Panc1 (cell line): ENCODE results near the gene HRCT1. TPM values are rescaled to one million over a fixed set of nuclear protein-coding genes. Genes with fewer than 3 reads are reported as not detected.

Experiments
- ATAC-seq: fragments of 200-7000 bp; cut with Tn5 transposase; 2 replicates; pipeline ENCODE4 v1.9.1; 2020; ENCODE audit warnings: mild to moderate bottlenecking, moderate library complexity
- BruUV-seq: library from RNA; stranded (reverse); fragments of 400-500 nt; replicated peaks from 2 replicates; lab custom pipeline; 2021; lab: Mats Ljungman, UMichigan
- CTCF ChIA-PET: fragments of 300-600 bp; sonication (Branson Sonifier 250); formaldehyde crosslinking; loops from one replicate; lab custom pipeline; 2022; ENCODE audit warnings: antibody characterized with exemption; lab: Charles Lee
- POLR2A ChIA-PET: fragments of 300-600 bp; sonication (Branson Sonifier 250); formaldehyde crosslinking; loops from one replicate; lab custom pipeline; 2022; ENCODE audit warnings: antibody characterized with exemption; lab: Charles Lee
- DNase-seq: peaks from one replicate; pipeline ENCODE4 v3.0.0-alpha.2; 2010; ENCODE audit warnings: low read depth, low spot score
- H3K27ac ChIP-seq: 2 replicates; pipeline ENCODE4 v1.5.1; 2011; ENCODE audit warnings: mild to moderate bottlenecking, low read length, inconsistent platforms
- H3K27me3 ChIP-seq: fragments of 200-500 bp; sonication (Bioruptor generic); 2 replicates; pipeline ENCODE4 v1.6.0; 2014; ENCODE audit warnings: low read length, inconsistent platforms; ENCODE audit not compliant: control insufficient read depth, insufficient read depth
- H3K36me3 ChIP-seq: fragments of 200-500 bp; sonication (Bioruptor generic); 2 replicates; pipeline ENCODE4 v1.5.1; 2014; ENCODE audit warnings: inconsistent platforms, mild to moderate bottlenecking, low read length, moderate library complexity; ENCODE audit not compliant: control insufficient read depth, insufficient read depth
- H3K4me1 ChIP-seq: 2 replicates; pipeline ENCODE4 v1.5.1; 2011; ENCODE audit warnings: inconsistent platforms, mild to moderate bottlenecking, low read length, moderate library complexity; ENCODE audit not compliant: control insufficient read depth, insufficient read depth
- H3K4me3 ChIP-seq, 2 experiments: 2 replicates each; pipeline ENCODE4 v1.5.1; 2011 to 2012; ENCODE audit warnings: low read depth in 2 of 2, low read length in 2 of 2, mild to moderate bottlenecking in 2 of 2, inconsistent platforms in 1 of 2, moderate library complexity in 1 of 2
- H3K9me3 ChIP-seq: fragments of 200-500 bp; sonication (Bioruptor generic); 2 replicates; pipeline ENCODE4 v1.5.1; 2014; ENCODE audit warnings: low read depth, mild to moderate bottlenecking, inconsistent platforms, low read length, moderate library complexity; ENCODE audit not compliant: control insufficient read depth, insufficient read depth
- POLR2AphosphoS5 ChIP-seq: IDR thresholded peaks from 2 replicates; pipeline ENCODE4 v1.6.1; 2012; ENCODE audit warnings: mild to moderate bottlenecking, low read depth, low read length, moderate library complexity
- SIN3A ChIP-seq: IDR thresholded peaks from 2 replicates; pipeline ENCODE4 v1.6.1; 2012; ENCODE audit warnings: low read depth, mild to moderate bottlenecking, low read length, moderate library complexity, borderline replicate concordance; ENCODE audit not compliant: insufficient read depth
- TCF7L2 ChIP-seq: IDR thresholded peaks from 2 replicates; pipeline ENCODE4 v1.6.1; 2011; ENCODE audit warnings: mild to moderate bottlenecking, low read depth, low read length, inconsistent platforms
- in situ Hi-C: cut with HindIII; loops from 2 replicates; pipeline ENCODE4 v1.10.0; 2016; ENCODE audit warnings: low sequenced_read_pairs, low pct_unique_long_range_greater_than_20kb
- intact Hi-C: fragments of 100-400 bp; cut with micrococcal nuclease; formaldehyde crosslinking; loops from one replicate; pipeline ENCODE4 v1.10.0; 2022; ENCODE audit not compliant: unreplicated experiment
- total RNA-seq: library from RNA; stranded (reverse); gene quantifications from one replicate; pipeline ENCODE4 v1.2.1, GENCODE V29; 2021; ENCODE audit not compliant: unreplicated experiment
- TF ChIP-seq, protein P1 (sequence below), 2 experiments: IDR thresholded peaks; 2 replicates each; pipeline ENCODE4 v1.6.1; 2011 to 2012; ENCODE audit warnings: low read depth in 2 of 2, control low read depth in 1 of 2, low read length in 1 of 2, mild to moderate bottlenecking in 1 of 2, moderate library complexity in 1 of 2; ENCODE audit not compliant: insufficient read depth in 1 of 2
- TF ChIP-seq, protein P2 (sequence below): fragments of 450-650 bp; IDR thresholded peaks from 2 replicates; pipeline ENCODE4 v1.5.1; 2017; ENCODE audit warnings: mild to moderate bottlenecking

Gene HRCT1
- total RNA-seq, 1 experiment from 2014 or later, result not detected

DNA sequence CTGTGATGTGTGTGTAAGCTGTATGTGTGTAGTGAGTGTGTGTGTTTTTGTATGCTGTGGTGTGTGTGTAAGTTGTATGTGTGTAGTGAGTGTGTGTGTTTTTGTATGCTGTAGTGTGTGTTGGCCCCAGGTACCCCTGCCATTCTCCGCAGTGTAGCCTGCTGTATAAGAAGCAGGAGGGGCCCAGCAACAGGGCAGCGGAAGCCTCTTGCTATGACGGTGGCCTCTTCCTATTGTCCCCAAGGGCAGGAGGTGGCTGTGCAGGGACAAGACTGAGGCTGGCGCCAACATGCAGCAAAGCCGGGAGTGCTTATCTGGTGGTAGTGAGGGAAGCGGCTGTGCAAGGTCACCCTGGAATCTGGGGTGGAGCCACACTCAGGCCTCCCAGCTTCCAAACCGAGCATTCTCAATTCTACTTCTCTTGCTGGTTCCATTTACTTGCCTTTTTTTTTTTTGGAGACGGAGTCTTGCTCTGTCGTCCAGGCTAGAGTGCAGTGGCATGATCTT is 8.4 kb downstream of the HRCT1 start:
- ChIA-PET CTCF (no interaction called here), POLR2A (no interaction called here)
- H3K4me3 ChIP-seq, result no peak overlapping the region
- no peaks in the 10 kb centered on the region for H3K36me3 ChIP-seq
- DNase-seq, result no peak
- no TSS peak for BruUV-seq
- H3K4me1 ChIP-seq, result peaks cover 18% of the 10 kb centered on the region
- peak; percentile 71 for ATAC-seq
- intact Hi-C loops, result no loop called here
- H3K27ac ChIP-seq, result no peak overlapping the region
- TF ChIP-seq, protein P1, sequence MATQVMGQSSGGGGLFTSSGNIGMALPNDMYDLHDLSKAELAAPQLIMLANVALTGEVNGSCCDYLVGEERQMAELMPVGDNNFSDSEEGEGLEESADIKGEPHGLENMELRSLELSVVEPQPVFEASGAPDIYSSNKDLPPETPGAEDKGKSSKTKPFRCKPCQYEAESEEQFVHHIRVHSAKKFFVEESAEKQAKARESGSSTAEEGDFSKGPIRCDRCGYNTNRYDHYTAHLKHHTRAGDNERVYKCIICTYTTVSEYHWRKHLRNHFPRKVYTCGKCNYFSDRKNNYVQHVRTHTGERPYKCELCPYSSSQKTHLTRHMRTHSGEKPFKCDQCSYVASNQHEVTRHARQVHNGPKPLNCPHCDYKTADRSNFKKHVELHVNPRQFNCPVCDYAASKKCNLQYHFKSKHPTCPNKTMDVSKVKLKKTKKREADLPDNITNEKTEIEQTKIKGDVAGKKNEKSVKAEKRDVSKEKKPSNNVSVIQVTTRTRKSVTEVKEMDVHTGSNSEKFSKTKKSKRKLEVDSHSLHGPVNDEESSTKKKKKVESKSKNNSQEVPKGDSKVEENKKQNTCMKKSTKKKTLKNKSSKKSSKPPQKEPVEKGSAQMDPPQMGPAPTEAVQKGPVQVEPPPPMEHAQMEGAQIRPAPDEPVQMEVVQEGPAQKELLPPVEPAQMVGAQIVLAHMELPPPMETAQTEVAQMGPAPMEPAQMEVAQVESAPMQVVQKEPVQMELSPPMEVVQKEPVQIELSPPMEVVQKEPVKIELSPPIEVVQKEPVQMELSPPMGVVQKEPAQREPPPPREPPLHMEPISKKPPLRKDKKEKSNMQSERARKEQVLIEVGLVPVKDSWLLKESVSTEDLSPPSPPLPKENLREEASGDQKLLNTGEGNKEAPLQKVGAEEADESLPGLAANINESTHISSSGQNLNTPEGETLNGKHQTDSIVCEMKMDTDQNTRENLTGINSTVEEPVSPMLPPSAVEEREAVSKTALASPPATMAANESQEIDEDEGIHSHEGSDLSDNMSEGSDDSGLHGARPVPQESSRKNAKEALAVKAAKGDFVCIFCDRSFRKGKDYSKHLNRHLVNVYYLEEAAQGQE (IDR thresholded peaks at IDR 0.05; ENCODE audit: insufficient read depth in 1 of 2, low read depth in 2 of 2, low read length in 1 of 2), result no peak
- TF ChIP-seq SIN3A (no peak), TCF7L2 (no peak), POLR2AphosphoS5 (no peak)
- TF ChIP-seq, protein P2, sequence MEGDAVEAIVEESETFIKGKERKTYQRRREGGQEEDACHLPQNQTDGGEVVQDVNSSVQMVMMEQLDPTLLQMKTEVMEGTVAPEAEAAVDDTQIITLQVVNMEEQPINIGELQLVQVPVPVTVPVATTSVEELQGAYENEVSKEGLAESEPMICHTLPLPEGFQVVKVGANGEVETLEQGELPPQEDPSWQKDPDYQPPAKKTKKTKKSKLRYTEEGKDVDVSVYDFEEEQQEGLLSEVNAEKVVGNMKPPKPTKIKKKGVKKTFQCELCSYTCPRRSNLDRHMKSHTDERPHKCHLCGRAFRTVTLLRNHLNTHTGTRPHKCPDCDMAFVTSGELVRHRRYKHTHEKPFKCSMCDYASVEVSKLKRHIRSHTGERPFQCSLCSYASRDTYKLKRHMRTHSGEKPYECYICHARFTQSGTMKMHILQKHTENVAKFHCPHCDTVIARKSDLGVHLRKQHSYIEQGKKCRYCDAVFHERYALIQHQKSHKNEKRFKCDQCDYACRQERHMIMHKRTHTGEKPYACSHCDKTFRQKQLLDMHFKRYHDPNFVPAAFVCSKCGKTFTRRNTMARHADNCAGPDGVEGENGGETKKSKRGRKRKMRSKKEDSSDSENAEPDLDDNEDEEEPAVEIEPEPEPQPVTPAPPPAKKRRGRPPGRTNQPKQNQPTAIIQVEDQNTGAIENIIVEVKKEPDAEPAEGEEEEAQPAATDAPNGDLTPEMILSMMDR, result no peak
- no peaks in the 10 kb centered on the region for H3K9me3 ChIP-seq
- no peaks in the 10 kb centered on the region for H3K27me3 ChIP-seq
- in situ Hi-C loops, result no loop called here

DNA sequence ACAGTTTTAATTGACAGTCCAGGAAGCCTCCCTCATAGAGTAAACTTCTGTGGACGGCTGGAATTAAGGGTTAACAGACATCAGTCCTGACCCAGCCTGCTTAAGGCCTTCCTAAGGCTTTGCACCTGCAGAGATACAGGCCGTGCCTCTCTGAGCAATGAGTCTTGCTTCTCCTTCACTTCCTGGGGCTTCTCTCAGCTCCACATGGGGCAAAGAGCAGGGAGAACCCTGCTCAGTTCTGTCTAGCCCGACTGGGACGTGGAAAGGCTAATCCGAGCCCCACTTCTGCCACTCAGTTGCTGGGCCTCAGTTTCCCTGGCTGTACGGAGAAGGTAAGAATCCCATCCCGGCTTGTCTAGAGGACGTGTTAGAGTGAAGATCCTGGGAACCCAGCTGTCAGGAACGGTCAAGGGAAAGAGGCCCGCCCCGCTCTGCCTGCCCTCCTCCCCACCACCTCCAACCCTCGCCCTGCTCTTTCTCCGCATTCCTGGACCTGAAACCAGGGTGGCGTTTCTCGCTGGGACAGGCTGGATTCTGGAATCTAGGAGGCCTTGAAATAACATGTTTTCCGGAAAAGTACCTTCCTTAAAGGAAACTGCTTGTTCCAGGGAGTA is 9.8 kb downstream of the HRCT1 start:
- Histone ChIP-seq H3K27me3 (no peaks in the 10 kb centered on the region), H3K4me3 (no peak overlapping the region), H3K4me1 (peaks cover 9% of the 10 kb centered on the region; the same call in 1 of the 2 replicates), H3K36me3 (no peaks in the 10 kb centered on the region), H3K27ac (no peak overlapping the region), H3K9me3 (no peaks in the 10 kb centered on the region)
- in situ Hi-C loops, result no loop called here
- no TSS peak for BruUV-seq
- CTCF ChIA-PET, result no interaction called here
- ATAC-seq (no peak), DNase-seq (no peak)
- TF ChIP-seq, protein P1 (IDR thresholded peaks at IDR 0.05; ENCODE audit: insufficient read depth in 1 of 2, low read depth in 2 of 2, low read length in 1 of 2), result no peak
- TF ChIP-seq POLR2AphosphoS5 (no peak), TCF7L2 (no peak), SIN3A (no peak)
- TF ChIP-seq, protein P2, result no peak
- intact Hi-C loops, result no loop called here
- POLR2A ChIA-PET, result no interaction called here
